Suprapubic skin (tissue), 3 donors: ENCODE results near the gene EML2.

Source experiments
- CTCF ChIP-seq, 2 donors: fragments of 200-600 bp in 1 of 2; fragments of 450-650 bp in 1 of 2; sonication (generic) in 1 of 2; IDR thresholded peaks; one replicate each; pipeline ENCODE4 v1.5.1; 2016 to 2019; ENCODE audit warnings: antibody characterized with exemption in 2 of 2, mild to moderate bottlenecking in 1 of 2, moderate library complexity in 1 of 2
- EP300 ChIP-seq: sonication (generic); formaldehyde crosslinking; IDR thresholded peaks from one replicate; pipeline ENCODE4 v1.6.1; 2017; ENCODE audit warnings: antibody characterized with exemption

GRCh38 chr19:45560038-45560437, 79.2 kb downstream of the EML2 start:
- TF ChIP-seq CTCF (IDR thresholded peaks at IDR 0.05) (no peak), EP300 (no peak)
